T-helper 1 cell (primary cell): ENCODE measurements around the gene CFAP68.
"Not testable (repeated sequence)": the region's sequence is repeated elsewhere in the genome, so short reads cannot be mapped to it uniquely, and the experiment has no call there.

ENCODE experiments used
- DNase-seq, 5 donors: peaks; one replicate each; pipeline ENCODE4 v3.0.0-alpha.2; 2012 to 2020

The CFAP68 gene

GRCh38 chr11:111918390-111919256, 39.3 kb downstream of the CFAP68 start, which contains the start of gene C11orf52:
Gene C11orf52 (plus strand): TSS chr11:111918913. CDS start chr11:111918973, 60 bp downstream.
- no peak for DNase-seq

- DNase-seq = no peak
Observed at GRCh38 chr11:111920908-111921307, 41.6 kb downstream of the CFAP68 start.

- no peak for DNase-seq
Observed at GRCh38 chr11:111921541-111922230, 42.3 kb downstream of the CFAP68 start.

GRCh38 chr11:111922803-111923202, 43.5 kb downstream of the CFAP68 start:
- no peak for DNase-seq

- no peak for DNase-seq
Observed at GRCh38 chr11:111923351-111923788, 44.0 kb downstream of the CFAP68 start.

GRCh38 chr11:111923951-111924350, 44.6 kb downstream of the CFAP68 start:
- no peak for DNase-seq

GRCh38 chr11:111925953-111926352, 46.6 kb downstream of the CFAP68 start:
- no peak for DNase-seq

- peak; percentile 86 to 96 (median 88) for DNase-seq
Observed at GRCh38 chr11:111926505-111927391, 47.4 kb downstream of the CFAP68 start.

GRCh38 chr11:111930472-111930871, 51.1 kb downstream of the CFAP68 start:
- no peak for DNase-seq

- DNase-seq = peak in 1 of 5 donors; percentile 46
Observed at GRCh38 chr11:111932611-111932950, 53.2 kb downstream of the CFAP68 start.

GRCh38 chr11:111933176-111933575, 53.8 kb downstream of the CFAP68 start:
- not testable (repeated sequence) for DNase-seq

GRCh38 chr11:111933872-111934271, 54.5 kb downstream of the CFAP68 start:
- no peak for DNase-seq

GRCh38 chr11:111934306-111934705, 55.0 kb downstream of the CFAP68 start:
- DNase-seq = no peak
